GM18909 (cell line): Measurements from ENCODE around the gene RPL5.

Experiments
- ATAC-seq: cut with Tn5 transposase; IDR thresholded peaks from one replicate; pipeline ENCODE4 v1.9.1; 2021; ENCODE audit warnings: mild to moderate bottlenecking; ENCODE audit not compliant: unreplicated experiment, poor library complexity

Gene RPL5

GRCh38 chr1:92851729-92852128 is 19.9 kb downstream of the RPL5 start:
- ATAC-seq = no peak

GRCh38 chr1:92853299-92853698 is 21.5 kb downstream of the RPL5 start:
- ATAC-seq = no peak

- ATAC-seq = no peak
Measured at GRCh38 chr1:92854101-92854785, 22.4 kb downstream of the RPL5 start.

- ATAC-seq = no peak
Measured at GRCh38 chr1:92855236-92855635, 23.4 kb downstream of the RPL5 start.

GRCh38 chr1:92857817-92858216 is 26.0 kb downstream of the RPL5 start:
- no peak for ATAC-seq

GRCh38 chr1:92858564-92859399 is 26.9 kb downstream of the RPL5 start:
- ATAC-seq = no peak

- no peak for ATAC-seq
Measured at GRCh38 chr1:92859400-92860039, 27.7 kb downstream of the RPL5 start.

GRCh38 chr1:92862605-92863004 is 30.8 kb downstream of the RPL5 start:
- ATAC-seq = no peak

- no peak for ATAC-seq
Measured at GRCh38 chr1:92864131-92864530, 32.3 kb downstream of the RPL5 start.

GRCh38 chr1:92870591-92870990 is 38.8 kb downstream of the RPL5 start:
- ATAC-seq = no peak

- no peak for ATAC-seq
Measured at GRCh38 chr1:92872719-92873118, 40.9 kb downstream of the RPL5 start.

GRCh38 chr1:92874987-92875386 is 43.1 kb downstream of the RPL5 start:
- ATAC-seq = no peak

- no peak for ATAC-seq
Measured at GRCh38 chr1:92876351-92876750, 44.5 kb downstream of the RPL5 start.

GRCh38 chr1:92877081-92877711 is 45.4 kb downstream of the RPL5 start:
- no peak for ATAC-seq

GRCh38 chr1:92877792-92878191 is 46.0 kb downstream of the RPL5 start:
- no peak for ATAC-seq

- no peak for ATAC-seq
Measured at GRCh38 chr1:92879316-92879968, 47.6 kb downstream of the RPL5 start.

- no peak for ATAC-seq
Measured at GRCh38 chr1:92881391-92881790, 49.6 kb downstream of the RPL5 start.

GRCh38 chr1:92882819-92883218 is 51.0 kb downstream of the RPL5 start:
- ATAC-seq = no peak

GRCh38 chr1:92883297-92883696 is 51.5 kb downstream of the RPL5 start:
- no peak for ATAC-seq

- no peak for ATAC-seq
Measured at GRCh38 chr1:92884195-92884594, 52.4 kb downstream of the RPL5 start.
